GM18868 (cell line): ENCODE results near the gene LTC4S.
"Not testable (repeated sequence)": the region's sequence is repeated elsewhere in the genome, so short reads cannot be mapped to it uniquely, and the experiment has no call there.

ENCODE experiments used
- ATAC-seq: cut with Tn5 transposase; IDR thresholded peaks from one replicate; pipeline ENCODE4 v1.9.1; 2021; ENCODE audit warnings: mild to moderate bottlenecking, moderate library complexity; ENCODE audit not compliant: unreplicated experiment

The LTC4S gene

DNA sequence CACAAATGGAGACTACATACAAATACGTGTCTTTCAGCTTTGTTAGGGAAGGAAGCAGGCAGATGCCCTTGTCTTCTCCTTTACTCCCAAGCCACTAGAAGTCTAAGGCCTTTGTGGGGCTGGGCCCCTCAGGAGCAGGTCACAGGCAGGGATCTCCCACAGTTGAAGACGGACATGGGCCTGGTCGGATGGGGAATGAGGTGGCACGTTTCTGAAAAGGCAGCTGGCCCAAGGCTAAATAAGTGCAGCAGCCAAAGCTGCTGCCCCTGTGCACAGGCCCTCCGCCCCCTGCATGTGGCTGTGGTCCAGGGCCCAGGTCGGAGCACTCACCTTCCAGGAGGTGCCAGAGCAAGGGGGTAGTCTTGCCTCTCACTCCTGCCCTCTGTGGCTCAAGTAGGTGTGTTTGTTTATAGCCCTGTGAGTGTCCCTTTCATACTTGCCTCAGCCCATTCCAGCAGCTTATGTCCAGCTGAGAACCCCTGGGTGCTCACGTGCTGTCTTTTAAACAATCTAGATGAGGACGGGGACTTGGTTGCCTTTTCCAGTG lies 28.7 kb downstream of the LTC4S start:
- no peak for ATAC-seq

- ATAC-seq, result no peak
Measured at GRCh38 chr5:179823937-179824744, 30.4 kb downstream of the LTC4S start.

GRCh38 chr5:179824745-179825112 lies 30.9 kb downstream of the LTC4S start:
- no peak for ATAC-seq

DNA sequence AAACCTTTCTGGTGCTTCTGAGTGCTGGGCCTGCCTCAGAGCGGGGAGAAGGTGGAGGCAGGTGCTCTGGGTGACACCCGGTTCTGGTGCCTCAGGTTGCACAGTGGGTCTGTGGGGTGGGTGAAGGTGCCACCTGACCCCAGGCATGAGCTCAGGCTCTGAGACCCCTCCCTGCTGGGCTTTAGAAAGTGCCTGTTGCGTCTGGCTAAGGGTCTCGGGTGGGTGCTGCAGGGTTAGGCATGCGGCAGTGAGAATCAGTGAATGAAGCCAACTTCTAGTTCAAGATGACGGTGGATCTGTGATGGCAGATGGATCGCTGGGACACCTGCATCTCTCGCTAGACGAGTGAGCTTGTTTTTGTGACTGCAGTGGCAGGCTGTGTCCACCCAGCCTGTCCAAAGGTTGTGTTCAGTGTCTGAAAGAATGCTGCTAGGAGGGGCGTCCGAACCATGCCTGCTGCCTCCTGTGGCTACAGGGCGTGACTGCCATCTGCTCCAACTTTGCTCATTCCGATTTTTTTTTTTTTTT lies 31.9 kb downstream of the LTC4S start:
- ATAC-seq, result no peak

DNA sequence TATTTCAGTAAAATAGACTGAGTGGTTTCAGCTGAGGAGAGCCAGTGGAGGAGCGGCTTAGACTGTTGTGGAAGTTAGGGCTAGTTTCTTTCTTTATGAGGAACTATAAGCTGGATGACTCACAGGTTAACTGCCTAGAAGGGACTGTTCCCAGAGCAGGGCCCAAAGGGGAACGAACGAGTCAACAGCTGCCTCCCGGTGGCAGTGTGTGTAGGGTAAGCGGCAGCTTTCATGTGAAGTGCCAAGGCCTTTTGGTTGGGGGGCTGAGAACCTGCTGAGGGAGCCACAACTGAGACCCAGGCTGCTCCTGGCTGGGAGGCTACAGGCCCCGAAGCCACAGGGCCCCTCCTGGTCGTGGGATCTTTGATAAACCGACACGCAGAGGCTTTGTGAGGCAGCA lies 33.9 kb downstream of the LTC4S start:
- ATAC-seq, result no peak

GRCh38 chr5:179828756-179829421 lies 35.1 kb downstream of the LTC4S start:
- ATAC-seq, result no peak

GRCh38 chr5:179829732-179830435 lies 36.1 kb downstream of the LTC4S start:
- ATAC-seq, result no peak

DNA sequence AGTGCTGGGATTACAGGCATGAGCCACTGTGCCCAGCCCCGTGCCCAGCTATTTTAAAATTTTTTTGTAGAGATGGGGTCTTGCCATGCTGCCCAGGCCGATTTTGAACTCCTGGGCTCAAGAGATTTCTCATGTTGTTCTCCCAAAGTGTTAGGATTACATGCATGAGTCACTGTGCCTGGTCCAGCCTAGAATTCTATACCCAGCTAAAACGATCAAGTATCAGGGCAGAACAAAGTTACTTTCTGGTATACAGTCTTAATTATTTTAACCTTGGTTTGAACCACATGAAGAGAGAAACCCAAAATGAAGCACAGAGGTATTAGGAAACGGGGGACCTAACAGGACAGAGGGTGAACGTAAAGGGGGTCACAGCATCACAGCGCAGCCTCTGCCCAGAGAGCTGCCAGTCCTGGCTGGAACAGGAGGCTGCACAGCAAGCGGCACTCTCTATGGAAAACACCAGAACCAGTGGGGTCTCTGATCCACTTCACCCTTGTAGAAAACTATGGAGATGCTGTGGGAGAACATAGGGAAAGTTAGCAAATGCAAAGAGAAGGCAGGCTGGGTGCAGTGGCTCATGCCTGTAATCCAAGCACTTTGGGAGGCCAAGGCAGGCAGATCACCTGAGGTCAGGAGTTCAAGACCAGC lies 37.2 kb downstream of the LTC4S start:
- ATAC-seq, result no peak

- ATAC-seq, result no peak
Measured at GRCh38 chr5:179832039-179832745, 38.4 kb downstream of the LTC4S start.

DNA sequence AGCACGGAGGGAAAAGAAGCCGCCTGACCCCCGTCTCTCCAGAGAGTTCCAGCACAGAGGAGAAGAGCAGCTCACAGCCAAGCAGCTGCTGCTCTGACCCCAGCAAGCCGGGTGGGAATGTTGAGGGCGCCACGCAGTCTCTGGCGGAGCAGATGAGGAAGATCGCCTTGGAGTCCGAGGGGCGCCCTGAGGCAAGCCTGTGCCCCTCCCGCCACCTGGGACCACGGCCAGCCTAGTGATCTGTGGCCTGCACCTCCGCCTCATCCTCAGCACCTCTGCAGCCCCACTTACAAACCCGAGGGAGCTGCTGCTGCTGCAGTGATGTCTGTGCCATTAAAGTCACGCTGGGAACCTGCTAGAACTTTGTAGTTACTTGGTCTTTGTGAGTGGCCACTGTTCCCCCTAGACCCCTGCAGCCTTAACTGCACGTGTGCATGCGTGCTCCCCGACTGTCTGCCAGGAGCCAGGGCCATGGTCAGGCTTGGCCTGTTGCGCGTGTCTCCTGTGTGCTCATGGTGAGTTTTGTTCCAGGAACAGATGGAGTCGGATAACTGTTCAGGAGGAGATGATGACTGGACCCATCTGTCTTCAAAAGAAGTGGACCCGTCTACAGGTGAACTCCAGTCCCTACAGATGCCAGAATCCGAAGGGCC lies 39.4 kb downstream of the LTC4S start:
- no peak for ATAC-seq

GRCh38 chr5:179833709-179834070 lies 39.9 kb downstream of the LTC4S start:
- no peak for ATAC-seq

GRCh38 chr5:179834120-179834519 lies 40.3 kb downstream of the LTC4S start:
- ATAC-seq, result no peak

DNA sequence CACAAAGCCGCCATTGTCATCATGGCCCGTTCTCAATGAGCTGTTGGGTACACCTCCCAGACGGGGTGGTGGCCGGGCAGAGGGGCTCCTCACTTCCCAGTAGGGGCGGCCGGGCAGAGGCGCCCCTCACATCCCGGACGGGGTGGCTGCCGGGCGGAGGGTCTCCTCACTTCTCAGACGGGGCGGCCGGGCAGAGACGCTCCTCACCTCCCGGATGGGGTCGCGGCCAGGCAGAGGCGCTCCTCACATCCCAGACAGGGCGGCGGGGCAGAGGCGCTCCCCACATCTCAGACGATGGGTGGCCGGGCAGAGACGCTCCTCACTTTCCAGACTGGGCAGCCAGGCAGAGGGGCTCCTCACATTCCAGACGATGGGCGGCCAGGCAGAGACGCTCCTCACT lies 41.1 kb downstream of the LTC4S start:
- not testable (repeated sequence) for ATAC-seq

- ATAC-seq, result peak; percentile 59
Measured at GRCh38 chr5:179836225-179837019, 42.6 kb downstream of the LTC4S start.

DNA sequence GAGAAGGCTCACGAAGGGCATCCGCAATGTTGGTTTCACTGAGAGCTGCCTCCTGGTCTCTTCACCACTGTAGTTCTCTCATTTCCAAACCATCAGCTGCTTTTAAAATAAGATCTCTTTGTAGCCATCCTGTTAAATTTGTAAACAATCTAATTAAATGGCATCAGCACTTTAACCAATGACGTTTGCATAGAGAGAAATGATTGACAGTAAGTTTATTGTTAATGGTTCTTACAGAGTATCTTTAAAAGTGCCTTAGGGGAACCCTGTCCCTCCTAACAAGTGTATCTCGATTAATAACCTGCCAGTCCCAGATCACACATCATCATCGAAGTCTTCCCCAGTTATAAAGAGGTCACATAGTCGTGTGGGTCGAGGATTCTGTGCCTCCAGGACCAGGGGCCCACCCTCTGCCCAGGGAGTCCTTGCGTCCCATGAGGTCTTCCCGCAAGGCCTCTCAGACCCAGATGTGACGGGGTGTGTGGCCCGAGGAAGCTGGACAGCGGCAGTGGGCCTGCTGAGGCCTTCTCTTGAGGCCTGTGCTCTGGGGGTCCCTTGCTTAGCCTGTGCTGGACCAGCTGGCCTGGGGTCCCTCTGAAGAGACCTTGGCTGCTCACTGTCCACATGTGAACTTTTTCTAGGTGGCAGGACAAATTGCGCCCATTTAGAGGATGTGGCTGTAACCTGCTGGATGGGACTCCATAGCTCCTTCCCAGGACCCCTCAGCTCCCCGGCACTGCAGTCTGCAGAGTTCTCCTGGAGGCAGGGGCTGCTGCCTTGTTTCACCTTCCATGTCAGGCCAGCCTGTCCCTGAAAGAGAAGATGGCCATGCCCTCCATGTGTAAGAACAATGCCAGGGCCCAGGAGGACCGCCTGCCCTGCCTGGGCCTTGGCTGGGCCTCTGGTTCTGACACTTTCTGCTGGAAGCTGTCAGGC lies 43.6 kb downstream of the LTC4S start:
- ATAC-seq, result no peak

GRCh38 chr5:179839328-179840256 lies 45.8 kb downstream of the LTC4S start:
- ATAC-seq, result no peak

DNA sequence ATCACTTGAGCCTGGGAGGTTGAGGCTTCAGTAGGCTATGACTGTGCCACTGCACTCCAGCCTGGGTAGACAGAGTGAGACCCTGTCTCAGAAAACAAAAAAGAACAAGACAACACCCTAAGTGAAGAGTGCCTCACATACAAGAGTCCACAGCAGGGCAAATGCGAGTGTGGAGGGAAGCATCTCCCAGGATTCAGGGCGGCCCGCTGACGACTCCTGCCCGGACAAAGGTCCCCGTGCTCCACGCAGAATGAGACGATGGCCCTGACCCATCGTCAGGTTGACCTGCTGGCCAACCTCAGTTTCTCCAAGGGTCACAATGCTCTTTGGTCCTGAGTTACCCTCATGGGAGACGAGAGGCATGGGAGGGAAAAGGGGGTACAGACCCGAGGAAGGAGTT lies 46.5 kb downstream of the LTC4S start:
- ATAC-seq, result no peak
